CD14-positive monocyte (primary cell): Measurements from ENCODE around the gene RASAL2. TPM values are rescaled to one million over a fixed set of nuclear protein-coding genes. Genes with fewer than 3 reads are reported as not detected.
"Not testable (repeated sequence)": the region's sequence is repeated elsewhere in the genome, so short reads cannot be mapped to it uniquely, and the experiment has no call there.

Source experiments
- DNase-seq, 3 donors: peaks; one replicate each; pipeline ENCODE4 v3.0.0-alpha.2; 2011 to 2022
- H2AFZ ChIP-seq: 2 replicates; pipeline ENCODE4 v1.6.0; 2012; ENCODE audit warnings: mild to moderate bottlenecking, low read depth, low read length, inconsistent platforms; ENCODE audit not compliant: insufficient read depth, poor library complexity, severe bottlenecking
- H3K27ac ChIP-seq, 2 donors: 1 replicate in 1 of 2; 2 replicates in 1 of 2; pipeline ENCODE4 v1.5.1; 2012 to 2013; ENCODE audit warnings: low read length in 2 of 2, control low read depth in 1 of 2, inconsistent platforms in 1 of 2, low read depth in 1 of 2, mild to moderate bottlenecking in 1 of 2
- H3K27me3 ChIP-seq, 2 donors: one replicate each; pipeline versions ENCODE4 v1.6.0 to v1.6.1; 2011 to 2013; ENCODE audit warnings: low read length in 2 of 2; ENCODE audit not compliant: control insufficient read depth in 2 of 2, insufficient read depth in 2 of 2
- H3K36me3 ChIP-seq, 2 donors: replicated peaks in 1 of 2; 1 replicate in 1 of 2; 2 replicates in 1 of 2; pipeline versions ENCODE4 v1.5.1 to v1.6.1; 2012 to 2013; ENCODE audit warnings: low read length in 2 of 2, control low read depth in 1 of 2, inconsistent platforms in 1 of 2, mild to moderate bottlenecking in 1 of 2; ENCODE audit not compliant: insufficient read depth in 2 of 2, control insufficient read depth in 1 of 2
- H3K4me1 ChIP-seq, 2 donors: 1 replicate in 1 of 2; 2 replicates in 1 of 2; pipeline versions ENCODE4 v1.5.1 to v1.6.1; 2012 to 2013; ENCODE audit warnings: low read length in 2 of 2, control low read depth in 1 of 2, inconsistent platforms in 1 of 2, mild to moderate bottlenecking in 1 of 2, moderate library complexity in 1 of 2; ENCODE audit not compliant: insufficient read depth in 2 of 2, control insufficient read depth in 1 of 2
- H3K4me2 ChIP-seq: replicated peaks from 2 replicates; pipeline ENCODE3; 2012; ENCODE audit warnings: low read length, moderate library complexity, mild to moderate bottlenecking; ENCODE audit not compliant: poor library complexity, severe bottlenecking; ENCODE audit errors: extremely low read depth
- H3K4me3 ChIP-seq, 3 experiments: fragments of 200-600 bp in 1 of 3; sonication (generic) in 1 of 3; replicated peaks in 1 of 3; 1 replicate in 2 of 3; 2 replicates in 1 of 3; pipeline ENCODE4 v1.5.1; 2011 to 2013; ENCODE audit warnings: low read length in 3 of 3, mild to moderate bottlenecking in 3 of 3, control low read depth in 2 of 3, low read depth in 2 of 3, inconsistent platforms in 1 of 3, moderate library complexity in 1 of 3
- H3K79me2 ChIP-seq: 2 replicates; pipeline ENCODE4 v1.6.0; 2012; ENCODE audit warnings: mild to moderate bottlenecking, control low read depth, inconsistent platforms, low read length, moderate library complexity; ENCODE audit not compliant: insufficient read depth
- H3K9ac ChIP-seq: 2 replicates; pipeline ENCODE4 v1.6.0; 2017; ENCODE audit warnings: low read length, mild to moderate bottlenecking; ENCODE audit not compliant: insufficient read depth, poor library complexity, severe bottlenecking
- H3K9me3 ChIP-seq, 2 donors: replicated peaks in 1 of 2; 1 replicate in 1 of 2; 2 replicates in 1 of 2; pipeline versions ENCODE4 v1.5.1 to v1.6.1; 2012 to 2013; ENCODE audit warnings: low read length in 2 of 2, control low read depth in 1 of 2; ENCODE audit not compliant: control insufficient read depth in 1 of 2, insufficient read depth in 1 of 2
- H4K20me1 ChIP-seq: 2 replicates; pipeline ENCODE4 v1.6.0; 2012; ENCODE audit warnings: mild to moderate bottlenecking, low read length, control low read depth, moderate library complexity; ENCODE audit not compliant: insufficient read depth
- H3K27ac Mint-ChIP-seq, 7 donors: one replicate each; pipeline ENCODE4 v1.8.0; 2020; ENCODE audit warnings: mild to moderate bottlenecking in 7 of 7, mixed read lengths in 7 of 7, moderate library complexity in 6 of 7, inconsistent platforms in 2 of 7
- H3K27me3 Mint-ChIP-seq, 3 donors: one replicate each; pipeline ENCODE4 v1.8.0; 2021 to 2022; ENCODE audit warnings: low read depth in 3 of 3, mild to moderate bottlenecking in 3 of 3, mixed read lengths in 3 of 3, moderate library complexity in 3 of 3, inconsistent platforms in 1 of 3
- H3K36me3 Mint-ChIP-seq, 2 donors: one replicate each; pipeline ENCODE4 v1.8.0; 2020; ENCODE audit warnings: mixed read lengths in 2 of 2, inconsistent platforms in 1 of 2, mild to moderate bottlenecking in 1 of 2
- H3K4me1 Mint-ChIP-seq: one replicate; pipeline ENCODE4 v1.8.0; 2020; ENCODE audit warnings: mild to moderate bottlenecking, mixed read lengths
- H3K4me3 Mint-ChIP-seq, 2 donors: one replicate each; pipeline ENCODE4 v1.8.0; 2020; ENCODE audit warnings: mild to moderate bottlenecking in 2 of 2, mixed read lengths in 2 of 2, moderate library complexity in 1 of 2
- H3K9me3 Mint-ChIP-seq, 7 donors: one replicate each; pipeline ENCODE4 v1.8.0; 2020 to 2022; ENCODE audit warnings: mixed read lengths in 7 of 7, mild to moderate bottlenecking in 6 of 7, moderate library complexity in 6 of 7, inconsistent platforms in 2 of 7
- CTCF ChIP-seq: fragments of 200-600 bp; IDR thresholded peaks from one replicate; pipeline ENCODE4 v1.8.0; 2022; ENCODE audit warnings: antibody characterized with exemption, mild to moderate bottlenecking
- WGBS: methylation state at CpG from one replicate; pipeline ENCODE4 v1.1.5; 2013; ENCODE audit warnings: missing lambda C conversion rate; ENCODE audit not compliant: insufficient coverage; 5-methylcytosine and 5-hydroxymethylcytosine counted together
- intact Hi-C, 2 donors: fragments of 100-400 bp; cut with micrococcal nuclease; formaldehyde crosslinking; loops; one replicate each; pipeline versions ENCODE4 v1.15.0 to v1.15.1; 2023
- polyA plus RNA-seq, 3 donors: library from polyadenylated mRNA; depleted of rRNA in 1 of 3; unstranded in 2 of 3; stranded (reverse) in 1 of 3; fragments of 300-500 nt in 2 of 3; fragments of >200 nt in 1 of 3; fragmentation: Illumina TruSeq in 2 of 3; gene quantifications; 1 replicate in 2 of 3; 2 replicates in 1 of 3; pipeline ENCODE4 v1.2.3, GENCODE V29; 2012 to 2021

The RASAL2 gene
- polyA plus RNA-seq, 3 donors, result 0.15 to 1.00 (median 0.63) TPM

GRCh38 chr1:178120088-178120487 is 26.2 kb downstream of the RASAL2 start:
- Histone ChIP-seq H4K20me1 (no peaks in the 10 kb centered on the region), H3K27me3 (no peaks in the 10 kb centered on the region), H3K4me1 (peaks cover 6 to 13% of the 10 kb centered on the region in 2 donors), H2AFZ (no peak overlapping the region), H3K27ac (no peak overlapping the region), H3K4me3 (no peak overlapping the region), H3K79me2 (no peaks in the 10 kb centered on the region), H3K9ac (no peak overlapping the region), H3K4me2 (no peak overlapping the region), H3K36me3 (no peaks in the 10 kb centered on the region), H3K9me3 (no peaks in the 10 kb centered on the region)
- Mint-ChIP-seq H3K27me3 (no peaks in the 10 kb centered on the region), H3K9me3 (no peaks in the 10 kb centered on the region), H3K4me1 (peaks cover 18% of the 10 kb centered on the region), H3K4me3 (no peak overlapping the region), H3K36me3 (no peaks in the 10 kb centered on the region), H3K27ac (no peak overlapping the region)
- no peak for TF ChIP-seq CTCF
- 94% methylated on average over 3 of the region's 4 CpGs for WGBS
- no peak for DNase-seq
- intact Hi-C loops, result no loop called here

- H3K9me3 ChIP-seq, intact Hi-C loops, H3K79me2 ChIP-seq, H3K27me3 ChIP-seq, H3K4me3 Mint-ChIP-seq, H3K36me3 Mint-ChIP-seq, H3K27me3 Mint-ChIP-seq, H3K27ac Mint-ChIP-seq, H3K4me2 ChIP-seq, H3K27ac ChIP-seq, H3K36me3 ChIP-seq, DNase-seq, H4K20me1 ChIP-seq, H3K9ac ChIP-seq, H3K9me3 Mint-ChIP-seq, H2AFZ ChIP-seq, H3K4me3 ChIP-seq: not testable (repeated sequence)
- H3K4me1 Mint-ChIP-seq, result peaks cover 18% of the 10 kb centered on the region
- peaks cover 6 to 13% of the 10 kb centered on the region in 2 donors for H3K4me1 ChIP-seq
- 100% methylated on average over 5 of the region's 7 CpGs for WGBS
Measured at GRCh38 chr1:178120520-178121052, 26.7 kb downstream of the RASAL2 start.
